ENCODE results near the gene CDHR5. TPM values are rescaled to one million over a fixed set of nuclear protein-coding genes. Genes with fewer than 3 reads are reported as not detected.
"Not testable (repeated sequence)": the region's sequence is repeated elsewhere in the genome, so short reads cannot be mapped to it uniquely, and the experiment has no call there.

The CDHR5 gene
- total RNA-seq, 2 donors from 2014 or later: not detected

DNA sequence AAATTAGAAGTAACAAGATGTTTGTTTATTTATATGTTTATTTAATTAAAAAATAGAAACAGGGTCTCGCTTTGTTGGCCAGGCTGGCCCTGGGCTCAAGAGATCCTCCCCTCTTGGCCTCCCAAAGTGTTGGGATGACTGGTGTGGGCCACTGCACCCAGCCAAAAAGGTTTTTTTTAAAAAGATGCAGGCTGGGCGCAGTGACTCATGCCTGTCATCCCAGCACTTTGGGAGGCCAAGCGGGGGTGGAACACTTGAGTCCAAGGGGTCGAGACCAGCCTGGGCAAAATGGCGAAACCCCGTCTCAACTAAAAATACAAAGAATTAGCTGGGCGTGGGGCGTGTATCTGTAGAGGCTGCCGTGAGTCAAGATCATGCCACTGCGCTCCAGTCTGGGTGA, 25.7 kb upstream of the CDHR5 start:
- intact Hi-C loops (cut with DNase I): no loop called here
- DNase-seq: no peak
- no peak for ATAC-seq

DNA sequence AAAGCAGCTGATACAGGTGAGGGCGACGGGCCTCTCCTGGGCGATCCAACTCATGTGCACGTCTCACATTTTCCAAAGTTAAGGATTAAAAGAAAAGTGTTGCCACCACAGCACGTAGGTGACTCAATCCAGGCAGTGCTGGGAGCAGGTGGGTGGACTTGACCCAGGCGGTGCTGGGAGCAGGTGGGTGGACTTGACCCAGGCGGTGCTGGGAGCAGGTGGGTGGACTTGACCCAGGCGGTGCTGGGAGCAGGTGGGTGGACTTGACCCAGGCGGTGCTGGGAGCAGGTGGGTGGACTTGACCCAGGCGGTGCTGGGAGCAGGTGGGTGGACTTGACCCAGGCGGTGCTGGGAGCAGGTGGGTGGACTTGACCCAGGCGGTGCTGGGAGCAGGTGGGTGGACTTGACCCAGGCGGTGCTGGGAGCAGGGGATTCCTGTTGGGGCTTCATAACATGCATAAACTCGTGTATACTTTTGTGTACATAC, 23.0 kb upstream of the CDHR5 start:
- intact Hi-C loops (cut with DNase I); ATAC-seq; DNase-seq: not testable (repeated sequence)

DNA sequence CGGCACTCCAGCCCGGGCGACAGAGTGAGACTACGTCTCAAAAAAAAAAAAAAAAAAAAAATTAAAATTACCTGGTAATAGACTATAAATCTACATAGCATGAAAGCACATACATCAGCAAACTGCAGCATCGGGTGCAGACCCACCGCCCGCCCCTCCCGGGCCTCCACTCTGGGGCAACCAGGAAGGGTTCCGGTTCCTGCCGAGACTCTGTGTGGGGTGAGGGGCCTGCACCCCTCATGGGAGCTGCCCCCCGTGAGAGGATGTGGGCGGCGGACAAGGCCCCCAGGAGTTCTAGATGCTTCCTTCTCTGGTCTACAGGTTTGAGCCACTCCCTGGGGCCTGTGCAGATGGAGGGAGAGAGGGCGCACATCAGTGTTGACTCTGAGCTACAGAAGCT, 21.5 kb upstream of the CDHR5 start:
- intact Hi-C loops (cut with DNase I): no loop called here
- no peak for DNase-seq
- ATAC-seq: no peak

DNA sequence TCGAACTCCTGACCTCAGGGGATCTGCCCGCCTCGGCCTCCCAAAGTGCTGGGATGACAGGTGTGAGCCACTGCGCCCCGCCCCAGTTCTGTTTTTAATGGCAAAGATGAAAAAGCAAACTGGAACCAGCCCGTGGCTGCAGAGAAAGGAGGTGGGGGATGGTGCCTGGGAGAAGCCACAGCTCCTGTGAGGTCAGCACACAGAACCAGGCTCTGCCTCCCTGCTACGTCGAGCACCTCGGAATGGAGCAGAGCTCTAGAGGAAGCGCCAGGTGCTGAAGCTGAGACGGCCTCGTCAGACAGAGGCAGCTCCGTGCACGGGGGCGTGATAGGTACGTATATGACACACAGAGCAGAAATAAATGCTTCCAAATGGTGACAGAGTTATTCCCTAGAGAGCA, 20.8 kb upstream of the CDHR5 start:
- intact Hi-C loops (cut with DNase I): no loop called here
- ATAC-seq (no peak), DNase-seq (no peak)

DNA sequence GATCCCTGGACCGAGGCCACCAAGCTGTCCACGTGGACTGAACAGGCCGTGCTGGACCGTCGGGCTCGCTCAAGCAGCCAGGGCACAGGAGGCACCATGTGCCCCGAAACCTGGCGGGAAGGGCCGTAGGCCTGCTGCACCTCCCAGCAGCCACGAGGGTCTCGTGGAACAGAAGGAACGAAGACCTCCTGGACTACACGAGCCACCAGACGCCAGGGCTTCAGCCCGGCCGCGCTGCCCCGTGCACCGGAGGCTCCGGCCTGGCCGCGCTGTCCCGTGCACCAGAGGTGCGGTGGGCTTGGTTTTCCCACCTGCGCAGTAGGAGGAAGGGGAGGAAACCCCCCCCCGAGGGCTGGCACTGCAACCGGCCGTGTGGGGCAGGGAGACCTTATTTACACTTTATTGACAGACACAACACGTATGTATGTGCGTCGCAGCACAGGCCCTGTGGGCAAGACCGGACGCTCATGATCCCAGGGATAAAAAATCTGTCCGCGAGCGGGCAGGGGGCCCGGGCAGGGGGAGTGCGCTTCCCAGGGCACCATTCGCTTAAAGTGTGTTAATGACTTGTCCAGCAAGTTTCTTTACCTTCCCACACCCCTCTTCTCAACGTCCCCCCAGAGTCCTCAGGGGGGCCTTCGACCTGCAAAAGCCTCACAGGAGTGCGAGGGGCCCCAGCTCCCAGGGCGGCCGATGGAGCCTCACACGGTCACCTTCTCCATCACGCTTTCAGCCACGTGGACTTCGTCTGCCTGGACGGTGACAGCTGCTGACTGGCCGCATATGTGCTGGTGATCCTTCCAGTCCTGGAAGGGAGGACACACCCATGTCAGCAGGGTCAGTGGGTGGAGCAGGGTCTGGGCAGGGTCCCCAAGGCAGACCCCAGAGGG, 19.3 kb upstream of the CDHR5 start:
- ATAC-seq (no peak), DNase-seq (no peak)
- intact Hi-C loops (cut with DNase I): no loop called here

DNA sequence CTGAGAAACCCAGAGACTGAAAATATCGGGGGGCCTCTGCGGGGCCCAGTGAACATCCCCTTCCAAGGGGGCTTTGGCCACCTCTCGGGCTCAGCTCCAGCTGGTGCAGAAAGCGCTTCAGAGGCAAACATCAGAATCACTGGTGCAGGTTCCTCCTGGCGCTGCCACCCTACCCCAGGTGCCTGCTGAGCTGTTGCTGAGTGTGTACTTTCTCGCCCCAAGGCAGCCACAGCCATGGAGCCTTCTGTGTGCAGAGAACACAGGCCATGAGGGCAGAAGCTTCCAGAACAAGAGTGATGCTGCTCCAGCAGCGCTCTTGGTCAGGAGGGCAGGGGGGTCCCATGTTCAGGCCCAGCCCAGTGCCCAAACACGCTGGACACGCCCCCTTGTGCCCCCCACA, 18.6 kb upstream of the CDHR5 start:
- intact Hi-C loops (cut with DNase I): no loop called here
- no peak for DNase-seq
- ATAC-seq: no peak

DNA sequence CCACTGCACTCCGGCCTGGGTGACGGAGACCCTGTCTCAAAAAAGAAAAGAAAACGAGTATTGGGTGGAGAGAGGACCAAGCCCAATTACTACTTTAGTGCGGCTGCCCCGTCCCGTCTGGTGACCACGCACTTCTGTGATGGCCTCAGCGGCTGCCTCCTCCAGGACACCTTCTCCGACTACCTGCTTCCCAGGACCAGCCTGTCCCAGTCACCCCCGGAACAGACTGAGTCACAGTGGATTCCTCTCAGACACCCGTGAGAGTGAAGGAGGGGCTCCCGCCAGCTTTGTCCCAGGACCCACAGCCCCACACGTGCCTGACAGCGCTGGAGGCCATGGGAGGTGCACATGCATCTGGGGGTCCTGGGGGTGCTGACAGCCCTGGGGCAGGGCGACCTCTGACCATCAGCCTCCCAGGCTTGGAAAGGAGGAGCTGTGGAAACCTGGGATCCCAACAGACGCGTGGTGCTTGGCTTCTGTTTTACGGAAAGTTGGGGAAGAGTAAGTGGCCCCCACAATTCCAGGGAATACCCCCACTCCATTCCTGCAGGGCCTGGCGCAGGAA, 17.1 kb upstream of the CDHR5 start:
- DNase-seq (no peak), ATAC-seq (no peak)
- intact Hi-C loops (cut with DNase I): no loop called here

DNA sequence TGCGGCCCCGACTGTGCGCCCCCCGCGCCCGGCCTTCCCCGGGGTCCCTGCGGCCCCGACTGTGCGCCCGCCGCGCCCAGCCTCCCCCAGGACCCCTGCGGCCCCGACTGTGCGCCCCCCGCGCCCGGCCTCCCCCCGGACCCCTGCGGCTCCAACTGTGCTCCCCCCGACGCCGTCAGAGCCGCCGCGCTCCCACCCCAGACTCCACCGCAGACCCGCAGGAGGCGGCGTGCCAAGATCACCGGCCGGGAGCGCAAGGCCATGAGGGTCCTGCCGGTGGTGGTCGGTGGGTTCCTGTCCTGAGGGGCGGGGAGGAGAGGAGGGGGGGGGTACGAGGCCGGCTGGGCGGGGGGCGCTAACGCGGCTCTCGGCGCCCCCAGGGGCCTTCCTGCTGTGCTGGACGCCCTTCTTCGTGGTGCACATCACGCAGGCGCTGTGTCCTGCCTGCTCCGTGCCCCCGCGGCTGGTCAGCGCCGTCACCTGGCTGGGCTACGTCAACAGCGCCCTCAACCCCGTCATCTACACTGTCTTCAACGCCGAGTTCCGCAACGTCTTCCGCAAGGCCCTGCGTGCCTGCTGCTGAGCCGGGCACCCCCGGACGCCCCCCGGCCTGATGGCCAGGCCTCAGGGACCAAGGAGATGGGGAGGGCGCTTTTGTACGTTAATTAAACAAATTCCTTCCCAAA, 15.4 kb upstream of the CDHR5 start:
- no peak for DNase-seq
- no peak for ATAC-seq
- intact Hi-C loops (cut with DNase I): no loop called here

DNA sequence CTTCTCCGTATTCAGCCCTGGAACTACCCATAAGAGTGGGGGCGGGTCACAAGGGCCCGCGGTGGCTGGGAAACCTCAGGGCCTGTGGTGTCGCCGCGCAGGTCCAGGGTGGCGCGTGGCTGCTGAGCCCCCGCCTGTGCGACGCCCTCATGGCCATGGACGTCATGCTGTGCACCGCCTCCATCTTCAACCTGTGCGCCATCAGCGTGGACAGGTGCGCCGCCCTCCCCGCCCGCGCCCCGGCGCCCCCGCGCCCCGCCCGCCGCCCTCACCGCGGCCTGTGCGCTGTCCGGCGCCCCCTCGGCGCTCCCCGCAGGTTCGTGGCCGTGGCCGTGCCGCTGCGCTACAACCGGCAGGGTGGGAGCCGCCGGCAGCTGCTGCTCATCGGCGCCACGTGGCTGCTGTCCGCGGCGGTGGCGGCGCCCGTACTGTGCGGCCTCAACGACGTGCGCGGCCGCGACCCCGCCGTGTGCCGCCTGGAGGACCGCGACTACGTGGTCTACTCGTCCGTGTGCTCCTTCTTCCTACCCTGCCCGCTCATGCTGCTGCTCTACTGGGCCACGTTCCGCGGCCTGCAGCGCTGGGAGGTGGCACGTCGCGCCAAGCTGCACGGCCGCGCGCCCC, 14.7 kb upstream of the CDHR5 start:
- no peak for DNase-seq

DNA sequence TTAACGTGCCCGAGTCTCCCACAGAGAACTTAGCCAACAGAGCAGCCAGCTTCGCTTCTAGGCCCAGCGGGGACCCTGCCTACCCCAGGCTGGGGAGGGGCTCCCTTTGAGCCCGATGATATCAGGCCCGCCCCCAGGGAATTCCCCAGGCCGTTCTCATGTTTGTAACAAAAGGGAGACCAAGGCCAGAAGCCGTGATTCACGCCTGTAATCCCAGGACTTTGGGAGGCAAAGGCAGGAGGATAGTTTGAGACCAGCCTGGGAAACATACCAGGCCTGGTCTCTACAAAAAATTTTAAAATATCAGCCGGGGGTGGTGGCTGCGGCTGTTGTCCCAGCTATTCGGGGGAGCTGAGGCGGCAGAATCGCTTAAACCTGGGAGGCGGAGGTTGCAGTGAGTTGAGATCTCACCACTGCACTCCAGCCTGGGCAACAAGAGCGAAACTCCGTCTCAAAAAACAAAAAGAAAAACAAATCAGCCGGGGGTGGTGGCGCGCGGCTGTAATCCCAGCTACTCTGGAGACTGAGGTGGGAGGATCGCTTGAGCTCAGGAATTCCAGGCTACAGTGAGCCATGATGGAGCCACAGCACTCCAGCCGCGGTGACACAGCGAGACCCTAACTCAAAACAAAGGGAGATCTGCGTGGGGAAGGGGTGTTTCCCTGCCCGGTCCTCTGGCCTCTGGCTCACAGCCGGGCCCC, 14.0 kb upstream of the CDHR5 start:
- intact Hi-C loops (cut with DNase I): no loop called here
- no peak for DNase-seq
- ATAC-seq: no peak

More for the DNA sequence above, 14.7 kb upstream of the CDHR5 start:
- intact Hi-C loops (cut with DNase I): no loop called here
- no peak for ATAC-seq

DNA sequence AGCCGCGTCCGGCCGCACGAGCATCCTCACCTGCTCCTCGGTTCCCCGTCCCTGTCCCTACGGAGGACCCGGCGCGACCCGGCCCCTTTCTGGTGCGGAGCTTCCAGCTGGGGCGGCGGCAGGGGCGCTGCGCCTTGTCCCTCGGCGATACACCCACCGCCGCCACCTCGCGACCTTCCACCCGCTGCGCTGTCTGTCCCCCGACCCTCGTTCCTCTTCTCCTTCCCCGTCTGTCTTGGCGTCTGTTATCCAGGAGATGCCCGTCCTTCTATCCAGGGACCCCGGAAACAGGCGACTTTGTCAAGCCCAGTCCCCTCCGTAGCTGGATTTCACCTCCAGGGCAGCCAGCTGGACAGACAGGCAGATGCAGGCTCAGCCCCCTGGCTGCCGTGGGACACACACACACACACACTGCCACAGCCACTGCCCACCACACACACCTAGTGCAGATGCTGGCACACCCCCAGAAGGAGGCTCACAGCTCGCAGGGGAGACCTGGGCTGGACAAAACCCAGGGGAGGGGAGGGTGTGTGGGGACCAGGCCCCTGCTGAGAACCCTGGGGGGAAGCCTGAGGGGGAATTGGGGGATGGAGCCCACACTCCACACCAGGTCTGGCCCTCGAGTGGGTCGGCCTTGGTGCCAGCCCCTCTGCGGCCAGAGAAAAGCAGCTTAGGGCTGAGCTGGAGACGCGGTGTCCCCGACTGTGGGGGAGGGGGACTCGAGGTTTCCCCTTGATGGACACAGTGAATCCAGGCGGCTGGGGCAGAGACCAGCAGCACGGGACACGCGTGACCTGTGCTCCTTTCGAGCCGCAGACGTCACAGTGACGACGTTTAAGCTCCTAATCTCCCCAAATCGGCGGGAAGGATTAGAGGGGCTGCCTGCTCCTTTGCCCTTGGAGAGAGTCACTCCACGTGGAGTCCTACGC, 13.1 kb upstream of the CDHR5 start:
- ATAC-seq (no peak), DNase-seq (no peak)
- intact Hi-C loops (cut with DNase I): no loop called here

DNA sequence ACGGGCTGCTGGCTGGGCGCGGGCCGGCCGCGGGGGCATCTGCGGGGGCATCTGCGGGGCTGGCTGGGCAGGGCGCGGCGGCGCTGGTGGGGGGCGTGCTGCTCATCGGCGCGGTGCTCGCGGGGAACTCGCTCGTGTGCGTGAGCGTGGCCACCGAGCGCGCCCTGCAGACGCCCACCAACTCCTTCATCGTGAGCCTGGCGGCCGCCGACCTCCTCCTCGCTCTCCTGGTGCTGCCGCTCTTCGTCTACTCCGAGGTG, 12.5 kb upstream of the CDHR5 start:
- no peak for ATAC-seq
- intact Hi-C loops (cut with DNase I): no loop called here
- no peak for DNase-seq

DNA sequence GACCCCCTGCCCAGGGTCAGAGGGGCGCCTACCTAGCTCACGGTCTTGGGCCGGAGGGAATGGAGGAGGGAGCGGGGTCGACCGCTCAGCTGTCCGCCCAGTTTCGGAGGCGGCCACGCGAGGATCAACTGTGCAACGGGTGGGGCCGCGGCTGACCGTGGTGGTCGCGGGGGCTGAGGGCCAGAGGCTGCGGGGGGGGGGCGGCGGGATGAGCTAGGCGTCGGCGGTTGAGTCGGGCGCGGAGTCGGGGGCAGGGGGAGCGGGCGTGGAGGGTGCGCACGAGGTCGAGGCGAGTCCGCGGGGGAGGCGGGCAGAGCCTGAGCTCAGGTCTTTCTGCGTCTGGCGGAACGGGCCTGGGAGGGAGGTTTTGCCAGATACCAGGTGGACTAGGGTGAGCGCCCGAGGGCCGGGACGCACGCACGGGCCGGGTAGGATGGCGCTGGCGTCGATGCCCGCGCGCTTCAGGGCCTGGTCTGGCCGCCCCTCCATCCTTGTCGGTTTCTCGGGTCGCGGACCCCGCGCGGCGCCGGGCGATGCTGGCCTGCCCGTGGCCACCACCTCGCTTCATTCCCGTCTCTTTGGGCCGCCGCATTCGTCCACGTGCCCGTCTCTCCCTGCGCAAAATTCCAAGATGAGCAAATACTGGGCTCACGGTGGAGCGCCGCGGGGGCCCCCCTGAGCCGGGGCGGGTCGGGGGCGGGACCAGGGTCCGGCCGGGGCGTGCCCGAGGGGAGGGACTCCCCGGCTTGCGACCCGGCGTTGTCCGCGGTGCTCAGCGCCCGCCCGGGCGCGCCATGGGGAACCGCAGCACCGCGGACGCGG, 12.0 kb upstream of the CDHR5 start, which contains the start of gene DRD4:
Gene DRD4 (plus strand): TSS at position 759 of the 822 bp plus-strand sequence. CDS start 36 bp downstream, at position 795.
- ATAC-seq (peak; percentile 53 to 60), DNase-seq (peak; percentile 26)
- intact Hi-C loops (cut with DNase I): no loop called here

DNA sequence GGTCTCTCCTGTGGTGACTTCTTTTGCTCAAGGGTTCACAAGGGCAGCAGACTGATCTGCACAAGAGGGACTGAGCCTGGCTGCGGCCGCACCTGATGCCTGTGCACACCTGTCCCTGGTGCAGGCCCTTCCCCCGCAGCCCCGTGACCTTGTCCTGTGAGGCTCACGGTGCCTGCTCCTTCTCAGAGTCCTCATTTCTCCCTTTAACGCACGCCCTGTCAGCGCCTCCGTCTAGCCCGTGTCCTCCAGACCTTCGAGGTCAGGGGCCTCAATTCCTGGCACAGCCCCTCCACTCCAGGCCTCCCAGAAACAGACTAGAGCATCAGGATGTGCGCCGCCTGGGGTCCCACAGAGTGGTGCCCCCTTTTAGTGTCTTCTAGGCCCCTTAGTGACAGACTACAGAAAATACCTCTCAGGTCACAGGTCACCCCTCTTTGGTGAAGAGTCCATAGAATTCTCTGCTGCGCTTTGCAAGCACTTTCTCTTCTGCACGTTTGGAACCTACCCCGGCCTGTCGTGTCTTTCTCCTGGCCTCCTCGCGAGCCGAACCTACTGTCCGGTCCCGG, 11.3 kb upstream of the CDHR5 start:
- ATAC-seq: no peak
- intact Hi-C loops (cut with DNase I): no loop called here
- DNase-seq: no peak

DNA sequence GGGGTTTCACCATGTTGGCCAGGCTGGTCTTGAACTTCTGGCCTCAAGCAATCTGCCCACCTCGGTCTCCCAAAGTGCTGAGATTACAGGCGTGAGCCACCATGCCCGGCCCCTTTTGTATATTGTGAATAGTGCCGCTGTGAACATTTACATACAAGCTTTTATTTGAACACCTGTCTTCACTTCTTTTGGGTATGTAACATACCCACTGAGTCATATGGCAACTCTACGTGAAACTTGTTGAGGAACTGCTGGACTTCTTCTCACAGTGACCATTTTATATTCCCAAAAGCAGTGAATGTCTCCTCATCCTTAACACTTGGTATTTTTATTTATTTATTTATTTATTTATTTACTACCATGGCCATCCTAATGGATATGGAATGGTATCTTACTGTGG, 6.1 kb upstream of the CDHR5 start:
- no peak for DNase-seq
- intact Hi-C loops (cut with DNase I): no loop called here
- ATAC-seq: no peak

DNA sequence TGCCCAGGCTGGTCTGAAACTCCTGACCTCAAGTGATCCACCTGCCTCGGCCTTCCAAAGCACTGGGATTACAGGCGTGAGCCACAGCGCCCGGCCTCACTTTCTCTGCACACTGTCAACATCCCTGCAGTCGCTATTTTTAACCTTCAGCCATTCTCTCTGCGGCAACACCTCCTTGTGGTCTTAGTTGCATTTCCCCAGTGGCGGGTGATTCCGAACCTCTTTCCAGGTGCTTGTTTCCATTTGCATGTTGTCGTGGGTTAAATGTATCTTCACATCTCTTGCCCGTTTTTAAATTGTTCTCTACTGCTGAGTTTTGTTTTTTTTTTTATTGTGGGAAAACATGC, 4.5 kb upstream of the CDHR5 start:
- DNase-seq (no peak), ATAC-seq (no peak)
- intact Hi-C loops (cut with DNase I): no loop called here

DNA sequence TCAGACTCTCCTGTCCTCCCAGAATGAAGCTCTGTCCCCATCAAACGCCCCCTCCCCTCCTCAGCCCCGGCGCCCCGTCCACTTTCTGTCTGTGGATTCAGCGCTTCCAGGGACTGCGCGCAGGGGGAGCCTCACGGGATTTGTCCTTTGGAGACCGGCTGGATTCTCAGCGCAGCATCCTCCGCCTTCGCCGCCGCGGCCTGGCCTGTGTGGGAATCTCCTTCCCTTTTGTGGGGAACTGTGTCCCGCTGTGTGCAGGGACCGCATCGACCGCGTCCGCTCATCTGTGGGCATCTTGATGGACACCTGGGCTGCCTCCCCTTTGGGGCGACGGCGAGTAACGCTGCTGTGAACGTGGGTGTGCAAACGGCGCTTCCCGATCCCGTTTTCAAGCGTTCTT, 3.3 kb upstream of the CDHR5 start:
- DNase-seq (no peak), ATAC-seq (no peak)
- intact Hi-C loops (cut with DNase I): no loop called here

DNA sequence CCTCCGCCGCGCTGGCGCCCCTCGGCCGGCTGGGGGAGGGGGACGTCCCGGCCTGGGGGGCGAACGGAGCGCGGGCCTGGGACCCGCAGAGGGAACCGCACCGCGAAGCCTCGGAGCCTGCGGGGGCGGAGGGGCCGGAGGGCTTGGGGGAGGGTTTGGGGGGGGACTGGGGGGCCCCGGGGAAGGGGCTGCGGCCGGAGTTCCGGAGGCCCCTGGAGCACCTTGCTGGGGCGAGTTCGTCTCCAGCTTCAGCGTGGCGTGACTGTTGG, 2.5 kb upstream of the CDHR5 start:
- no peak for DNase-seq
- no peak for ATAC-seq
- intact Hi-C loops (cut with DNase I): no loop called here

All from left cardiac atrium (tissue), 4 donors.